CD14-positive monocyte (primary cell): ENCODE measurements around the gene EFNB3. TPM values are rescaled to one million over a fixed set of nuclear protein-coding genes. Genes with fewer than 3 reads are reported as not detected.

Experiments used
- DNase-seq, 3 donors: peaks; one replicate each; pipeline ENCODE4 v3.0.0-alpha.2; 2011 to 2022
- H2AFZ ChIP-seq: 2 replicates; pipeline ENCODE4 v1.6.0; 2012; ENCODE audit warnings: mild to moderate bottlenecking, low read depth, low read length, inconsistent platforms; ENCODE audit not compliant: insufficient read depth, poor library complexity, severe bottlenecking
- H3K27ac ChIP-seq, 2 donors: 1 replicate in 1 of 2; 2 replicates in 1 of 2; pipeline ENCODE4 v1.5.1; 2012 to 2013; ENCODE audit warnings: low read length in 2 of 2, control low read depth in 1 of 2, inconsistent platforms in 1 of 2, low read depth in 1 of 2, mild to moderate bottlenecking in 1 of 2
- H3K27me3 ChIP-seq, 2 donors: one replicate each; pipeline versions ENCODE4 v1.6.0 to v1.6.1; 2011 to 2013; ENCODE audit warnings: low read length in 2 of 2; ENCODE audit not compliant: control insufficient read depth in 2 of 2, insufficient read depth in 2 of 2
- H3K36me3 ChIP-seq, 2 donors: replicated peaks in 1 of 2; 1 replicate in 1 of 2; 2 replicates in 1 of 2; pipeline versions ENCODE4 v1.5.1 to v1.6.1; 2012 to 2013; ENCODE audit warnings: low read length in 2 of 2, control low read depth in 1 of 2, inconsistent platforms in 1 of 2, mild to moderate bottlenecking in 1 of 2; ENCODE audit not compliant: insufficient read depth in 2 of 2, control insufficient read depth in 1 of 2
- H3K4me1 ChIP-seq, 2 donors: 1 replicate in 1 of 2; 2 replicates in 1 of 2; pipeline versions ENCODE4 v1.5.1 to v1.6.1; 2012 to 2013; ENCODE audit warnings: low read length in 2 of 2, control low read depth in 1 of 2, inconsistent platforms in 1 of 2, mild to moderate bottlenecking in 1 of 2, moderate library complexity in 1 of 2; ENCODE audit not compliant: insufficient read depth in 2 of 2, control insufficient read depth in 1 of 2
- H3K4me2 ChIP-seq: replicated peaks from 2 replicates; pipeline ENCODE3; 2012; ENCODE audit warnings: low read length, moderate library complexity, mild to moderate bottlenecking; ENCODE audit not compliant: poor library complexity, severe bottlenecking; ENCODE audit errors: extremely low read depth
- H3K4me3 ChIP-seq, 3 experiments: fragments of 200-600 bp in 1 of 3; sonication (generic) in 1 of 3; replicated peaks in 1 of 3; 1 replicate in 2 of 3; 2 replicates in 1 of 3; pipeline ENCODE4 v1.5.1; 2011 to 2013; ENCODE audit warnings: low read length in 3 of 3, mild to moderate bottlenecking in 3 of 3, control low read depth in 2 of 3, low read depth in 2 of 3, inconsistent platforms in 1 of 3, moderate library complexity in 1 of 3
- H3K79me2 ChIP-seq: 2 replicates; pipeline ENCODE4 v1.6.0; 2012; ENCODE audit warnings: mild to moderate bottlenecking, control low read depth, inconsistent platforms, low read length, moderate library complexity; ENCODE audit not compliant: insufficient read depth
- H3K9ac ChIP-seq: 2 replicates; pipeline ENCODE4 v1.6.0; 2017; ENCODE audit warnings: low read length, mild to moderate bottlenecking; ENCODE audit not compliant: insufficient read depth, poor library complexity, severe bottlenecking
- H3K9me3 ChIP-seq, 2 donors: replicated peaks in 1 of 2; 1 replicate in 1 of 2; 2 replicates in 1 of 2; pipeline versions ENCODE4 v1.5.1 to v1.6.1; 2012 to 2013; ENCODE audit warnings: low read length in 2 of 2, control low read depth in 1 of 2; ENCODE audit not compliant: control insufficient read depth in 1 of 2, insufficient read depth in 1 of 2
- H4K20me1 ChIP-seq: 2 replicates; pipeline ENCODE4 v1.6.0; 2012; ENCODE audit warnings: mild to moderate bottlenecking, low read length, control low read depth, moderate library complexity; ENCODE audit not compliant: insufficient read depth
- H3K27ac Mint-ChIP-seq, 7 donors: one replicate each; pipeline ENCODE4 v1.8.0; 2020; ENCODE audit warnings: mild to moderate bottlenecking in 7 of 7, mixed read lengths in 7 of 7, moderate library complexity in 6 of 7, inconsistent platforms in 2 of 7
- H3K27me3 Mint-ChIP-seq, 3 donors: one replicate each; pipeline ENCODE4 v1.8.0; 2021 to 2022; ENCODE audit warnings: low read depth in 3 of 3, mild to moderate bottlenecking in 3 of 3, mixed read lengths in 3 of 3, moderate library complexity in 3 of 3, inconsistent platforms in 1 of 3
- H3K36me3 Mint-ChIP-seq, 2 donors: one replicate each; pipeline ENCODE4 v1.8.0; 2020; ENCODE audit warnings: mixed read lengths in 2 of 2, inconsistent platforms in 1 of 2, mild to moderate bottlenecking in 1 of 2
- H3K4me1 Mint-ChIP-seq: one replicate; pipeline ENCODE4 v1.8.0; 2020; ENCODE audit warnings: mild to moderate bottlenecking, mixed read lengths
- H3K4me3 Mint-ChIP-seq, 2 donors: one replicate each; pipeline ENCODE4 v1.8.0; 2020; ENCODE audit warnings: mild to moderate bottlenecking in 2 of 2, mixed read lengths in 2 of 2, moderate library complexity in 1 of 2
- H3K9me3 Mint-ChIP-seq, 7 donors: one replicate each; pipeline ENCODE4 v1.8.0; 2020 to 2022; ENCODE audit warnings: mixed read lengths in 7 of 7, mild to moderate bottlenecking in 6 of 7, moderate library complexity in 6 of 7, inconsistent platforms in 2 of 7
- CTCF ChIP-seq: fragments of 200-600 bp; IDR thresholded peaks from one replicate; pipeline ENCODE4 v1.8.0; 2022; ENCODE audit warnings: antibody characterized with exemption, mild to moderate bottlenecking
- WGBS: methylation state at CpG from one replicate; pipeline ENCODE4 v1.1.5; 2013; ENCODE audit warnings: missing lambda C conversion rate; ENCODE audit not compliant: insufficient coverage; 5-methylcytosine and 5-hydroxymethylcytosine counted together
- intact Hi-C, 2 donors: fragments of 100-400 bp; cut with micrococcal nuclease; formaldehyde crosslinking; loops; one replicate each; pipeline versions ENCODE4 v1.15.0 to v1.15.1; 2023
- polyA plus RNA-seq, 3 donors: library from polyadenylated mRNA; depleted of rRNA in 1 of 3; unstranded in 2 of 3; stranded (reverse) in 1 of 3; fragments of 300-500 nt in 2 of 3; fragments of >200 nt in 1 of 3; fragmentation: Illumina TruSeq in 2 of 3; gene quantifications; 1 replicate in 2 of 3; 2 replicates in 1 of 3; pipeline ENCODE4 v1.2.3, GENCODE V29; 2012 to 2021

The EFNB3 gene
- polyA plus RNA-seq, 3 donors, result 0.01 TPM; not detected in 2

DNA sequence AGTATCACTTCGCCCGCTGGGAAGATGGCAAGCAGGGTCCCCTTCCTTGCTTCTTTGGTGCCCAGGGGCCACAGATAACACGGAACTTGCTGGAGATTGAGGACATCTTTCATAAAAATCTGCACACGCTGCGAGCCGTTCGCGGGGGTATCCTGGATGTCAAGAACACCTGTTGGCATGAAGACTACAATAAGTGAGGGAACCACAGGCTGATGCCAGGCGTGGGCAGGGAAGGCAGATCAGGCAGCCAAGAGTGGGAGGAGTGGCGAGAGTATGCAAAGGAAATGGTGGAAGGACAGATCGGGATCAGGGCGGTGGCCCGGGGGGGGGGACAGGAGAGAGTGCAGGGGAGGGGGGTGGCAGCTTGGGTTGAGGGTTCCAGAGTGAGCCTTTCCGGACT is 34.7 kb downstream of the EFNB3 start:
- no peak for TF ChIP-seq CTCF
- Histone ChIP-seq H3K4me1 (no peaks in the 10 kb centered on the region), H3K36me3 (no peaks in the 10 kb centered on the region), H3K27ac (no peak overlapping the region), H3K79me2 (no peaks in the 10 kb centered on the region), H3K4me3 (no peak overlapping the region), H2AFZ (no peak overlapping the region), H3K9ac (no peak overlapping the region), H4K20me1 (no peaks in the 10 kb centered on the region), H3K4me2 (no peak overlapping the region), H3K27me3 (no peaks in the 10 kb centered on the region), H3K9me3 (no peaks in the 10 kb centered on the region)
- Mint-ChIP-seq H3K4me1 (peaks cover 5% of the 10 kb centered on the region), H3K4me3 (no peak overlapping the region), H3K27me3 (peaks cover 8 to 10% (median 9%) of the 10 kb centered on the region in 3 donors), H3K9me3 (peaks cover 0 to 3% (median 0%) of the 10 kb centered on the region in 7 donors), H3K36me3 (no peaks in the 10 kb centered on the region), H3K27ac (no peak overlapping the region)
- WGBS, result 60% methylated on average over 11 of the region's 14 CpGs
- no peak for DNase-seq
- intact Hi-C loops, result loop anchor here (5.0 to 10.0 kb wide), 4 partner anchors 83 to 315 kb away; no protein-coding TSS in a partner anchor

- H3K36me3 ChIP-seq, result no peaks in the 10 kb centered on the region
These were observed 35.5 kb downstream of the EFNB3 start for GRCh38 chr17:7740481-7741001.

More at GRCh38 chr17:7740481-7741001, 35.5 kb downstream of the EFNB3 start:
- Histone ChIP-seq H3K9ac (no peak overlapping the region), H3K4me1 (peaks cover 0 to 2% of the 10 kb centered on the region in 2 donors), H2AFZ (no peak overlapping the region), H3K4me2 (no peak overlapping the region), H3K79me2 (no peaks in the 10 kb centered on the region), H3K4me3 (no peak overlapping the region), H3K27ac (no peak overlapping the region), H4K20me1 (no peaks in the 10 kb centered on the region), H3K27me3 (no peaks in the 10 kb centered on the region), H3K9me3 (no peaks in the 10 kb centered on the region)
- Mint-ChIP-seq H3K27me3 (peaks cover 8 to 10% (median 9%) of the 10 kb centered on the region in 3 donors), H3K4me1 (peaks cover 6% of the 10 kb centered on the region), H3K9me3 (peaks cover 0 to 3% (median 0%) of the 10 kb centered on the region in 7 donors), H3K27ac (no peak overlapping the region), H3K36me3 (no peaks in the 10 kb centered on the region), H3K4me3 (peak overlapping the region; percentile 37 to 80)
- no peak for DNase-seq
- 89% methylated on average over 42 of the region's 42 CpGs for WGBS
- intact Hi-C loops, result loop anchor here (5.0 to 10.0 kb wide), 4 partner anchors 82 to 314 kb away; no protein-coding TSS in a partner anchor
- TF ChIP-seq CTCF, result no peak
